SK-N-SH (cell line): Measurements from ENCODE around the gene GBX1. TPM values are rescaled to one million over a fixed set of nuclear protein-coding genes. Genes with fewer than 3 reads are reported as not detected.

Experiments used
- CTCF ChIA-PET: fragments of 300-600, 350-600 bp; formaldehyde crosslinking; extraction: SDS; loops from one replicate; lab custom pipeline; 2021; lab: Yijun Ruan, JAX
- POLR2A ChIA-PET: fragments of 350-600 bp; sonication (Branson Sonifier 250); formaldehyde crosslinking; extraction: SDS; loops from one replicate; lab custom pipeline; 2020; ENCODE audit warnings: antibody characterized with exemption, inconsistent platforms; lab: Yijun Ruan, JAX
- DNase-seq: peaks from one replicate; pipeline ENCODE4 v3.0.0; 2012
- H2AFZ ChIP-seq: fragments of 200-600 bp; sonication (generic); 2 replicates; pipeline ENCODE4 v1.8.1; 2016; ENCODE audit warnings: antibody characterized with exemption, mild to moderate bottlenecking, low read depth
- H3F3A ChIP-seq: fragments of 200-600 bp; sonication (generic); replicated peaks from 2 replicates; pipeline ENCODE3; 2016; ENCODE audit warnings: antibody characterized with exemption, mild to moderate bottlenecking; ENCODE audit not compliant: insufficient read depth
- H3K27ac ChIP-seq, 2 experiments: fragments of 200-500 bp in 1 of 2; fragments of 200-600 bp in 1 of 2; sonication (Bioruptor generic) in 1 of 2; sonication (generic), shearing (Covaris generic) in 1 of 2; 2 replicates each; pipeline versions ENCODE4 v1.5.1 to v1.6.1; 2014 to 2016; ENCODE audit warnings: low read depth in 2 of 2, inconsistent platforms in 1 of 2, low read length in 1 of 2, mild to moderate bottlenecking in 1 of 2, mixed read lengths in 1 of 2
- H3K27me3 ChIP-seq: fragments of 200-600 bp; sonication (generic), shearing (Covaris generic); 2 replicates; pipeline ENCODE4 v1.6.1; 2016; ENCODE audit warnings: mixed run types; ENCODE audit not compliant: insufficient read depth
- H3K36me3 ChIP-seq, 2 experiments: fragments of 200-500 bp in 1 of 2; fragments of 200-600 bp in 1 of 2; sonication (Bioruptor generic) in 1 of 2; sonication (generic) in 1 of 2; replicated peaks in 1 of 2; 2 replicates each; pipeline versions ENCODE3 to v1.5.1; 2014 to 2016; ENCODE audit warnings: low read length in 1 of 2, mild to moderate bottlenecking in 1 of 2; ENCODE audit not compliant: insufficient read depth in 2 of 2, control insufficient read depth in 1 of 2
- H3K4me1 ChIP-seq, 2 experiments: fragments of 200-500 bp in 1 of 2; fragments of 200-600 bp in 1 of 2; sonication (Bioruptor generic) in 1 of 2; sonication (generic), shearing (Covaris generic) in 1 of 2; 2 replicates each; pipeline versions ENCODE4 v1.5.1 to v1.6.1; 2014 to 2016; ENCODE audit warnings: low read depth in 1 of 2, low read length in 1 of 2, mixed run types in 1 of 2; ENCODE audit not compliant: insufficient read depth in 2 of 2, control insufficient read depth in 1 of 2
- H3K4me2 ChIP-seq: fragments of 200-600 bp; sonication (generic), shearing (Covaris generic); 2 replicates; pipeline ENCODE4 v1.6.1; 2017; ENCODE audit warnings: mixed run types
- H3K4me3 ChIP-seq, 2 experiments: fragments of 200-500 bp in 1 of 2; fragments of 200-600 bp in 1 of 2; sonication (Bioruptor generic) in 1 of 2; sonication (generic), shearing (Covaris generic) in 1 of 2; 2 replicates each; pipeline versions ENCODE4 v1.5.1 to v1.8.1; 2014 to 2016; ENCODE audit warnings: low read depth in 2 of 2, inconsistent platforms in 1 of 2, low read length in 1 of 2, mild to moderate bottlenecking in 1 of 2, mixed read lengths in 1 of 2, moderate library complexity in 1 of 2
- H3K79me2 ChIP-seq: fragments of 200-600 bp; sonication (generic); 2 replicates; pipeline ENCODE4 v1.8.1; 2017; ENCODE audit warnings: mild to moderate bottlenecking; ENCODE audit not compliant: insufficient read depth
- H3K9ac ChIP-seq: fragments of 200-600 bp; sonication (generic); 2 replicates; pipeline ENCODE4 v1.6.1; 2017; ENCODE audit warnings: mixed run types
- H3K9me2 ChIP-seq: fragments of 200-600 bp; sonication (generic); 2 replicates; pipeline ENCODE4 v1.6.1; 2017; ENCODE audit warnings: mixed run types
- H3K9me3 ChIP-seq: fragments of 200-600 bp; sonication (generic); 2 replicates; pipeline ENCODE4 v1.6.1; 2017; ENCODE audit warnings: mixed run types, mild to moderate bottlenecking, moderate library complexity
- H4K20me1 ChIP-seq: fragments of 200-600 bp; sonication (generic); 2 replicates; pipeline ENCODE4 v1.6.1; 2017; ENCODE audit warnings: mild to moderate bottlenecking, mixed run types; ENCODE audit not compliant: insufficient read depth
- CHD2 ChIP-seq: fragments of 150-350 bp; IDR thresholded peaks from 2 replicates; pipeline ENCODE4 v1.6.1; 2018; ENCODE audit warnings: low read length; ENCODE audit not compliant: partially characterized antibody
- ELF1 ChIP-seq: IDR thresholded peaks from 2 replicates; pipeline ENCODE4 v1.4.0; 2012
- EP300 ChIP-seq, 2 experiments: IDR thresholded peaks; 2 replicates each; pipeline versions ENCODE4 v1.4.0 to v1.6.1; 2012; ENCODE audit warnings: borderline replicate concordance in 1 of 2, low read depth in 1 of 2, low read length in 1 of 2
- EZH2phosphoT487 ChIP-seq: fragments of 200-600 bp; sonication (generic); IDR thresholded peaks from 2 replicates; pipeline ENCODE4 v1.6.1; 2017; ENCODE audit warnings: low read depth, mixed run types, mild to moderate bottlenecking, antibody characterized with exemption, moderate library complexity, borderline replicate concordance
- FOSL2 ChIP-seq: IDR thresholded peaks from 2 replicates; pipeline ENCODE4 v1.4.0; 2012; ENCODE audit warnings: low read depth, mild to moderate bottlenecking, moderate library complexity, borderline replicate concordance
- FOXJ3 ChIP-seq: sonication (generic); formaldehyde crosslinking; IDR thresholded peaks from 2 replicates; pipeline ENCODE4 v1.5.1; 2020; ENCODE audit warnings: mild to moderate bottlenecking, missing genetic modification reagents
- FOXM1 ChIP-seq: IDR thresholded peaks from 2 replicates; pipeline ENCODE4 v1.4.0; 2012; ENCODE audit warnings: low read depth, mild to moderate bottlenecking
- MEF2A ChIP-seq: IDR thresholded peaks from 2 replicates; pipeline ENCODE4 v1.4.0; 2012; ENCODE audit warnings: low read depth, borderline replicate concordance
- MXI1 ChIP-seq: IDR thresholded peaks from 2 replicates; pipeline ENCODE4 v1.6.1; 2012; ENCODE audit warnings: mild to moderate bottlenecking, low read depth, low read length, improper control_type of control experiment
- NRF1 ChIP-seq: IDR thresholded peaks from 2 replicates; pipeline ENCODE4 v1.6.1; 2012; ENCODE audit warnings: low read depth, mild to moderate bottlenecking, low read length
- RFX5 ChIP-seq: IDR thresholded peaks from 2 replicates; pipeline ENCODE4 v1.6.1; 2012; ENCODE audit warnings: mild to moderate bottlenecking, improper control_type of control experiment, low read length
- SMC3 ChIP-seq: IDR thresholded peaks from 2 replicates; pipeline ENCODE4 v1.6.1; 2012; ENCODE audit warnings: low read depth, low read length, improper control_type of control experiment
- TCF12 ChIP-seq: IDR thresholded peaks from 2 replicates; pipeline ENCODE4 v1.4.0; 2012
- YY1 ChIP-seq: IDR thresholded peaks from 2 replicates; pipeline ENCODE4 v1.4.0; 2012; ENCODE audit warnings: low read depth, mild to moderate bottlenecking
- WGBS: methylation state at CpG from one replicate; pipeline ENCODE4 v1.1.6; 2017; ENCODE audit warnings: low lambda C conversion rate; 5-methylcytosine and 5-hydroxymethylcytosine counted together
- polyA plus RNA-seq, 3 experiments: library from polyadenylated mRNA; depleted of rRNA; stranded (reverse); fragments of >200 nt; gene quantifications; 2 replicates each; pipeline ENCODE4 v1.2.3, GENCODE V29; 2012
- TF ChIP-seq, protein P1 (sequence below): IDR thresholded peaks from 2 replicates; pipeline ENCODE4 v1.4.0; 2012; ENCODE audit warnings: low read depth, borderline replicate concordance
- TF ChIP-seq, protein P2 (sequence below): fragments of 200-600 bp; sonication (generic); IDR thresholded peaks from 2 replicates; pipeline ENCODE4 v1.6.1; 2017; ENCODE audit warnings: antibody characterized with exemption, mild to moderate bottlenecking, moderate library complexity
- TF ChIP-seq, protein P3 (sequence below): fragments of 150-350 bp; IDR thresholded peaks from 2 replicates; pipeline ENCODE4 v1.6.1; 2016; ENCODE audit warnings: mild to moderate bottlenecking, low read depth, low read length
- TF ChIP-seq, protein P4 (sequence below): IDR thresholded peaks from 2 replicates; pipeline ENCODE4 v1.4.0; 2012; ENCODE audit warnings: low read depth, borderline replicate concordance
- TF ChIP-seq, protein P5 (sequence below): IDR thresholded peaks from 2 replicates; pipeline ENCODE4 v1.4.0; 2012; ENCODE audit warnings: low read depth
- TF ChIP-seq, protein P6 (sequence below): IDR thresholded peaks from 2 replicates; pipeline ENCODE4; 2012

The GBX1 gene
- polyA plus RNA-seq, 1 of the 3 experiments (the other 2 are of a cell fraction), result not detected

DNA sequence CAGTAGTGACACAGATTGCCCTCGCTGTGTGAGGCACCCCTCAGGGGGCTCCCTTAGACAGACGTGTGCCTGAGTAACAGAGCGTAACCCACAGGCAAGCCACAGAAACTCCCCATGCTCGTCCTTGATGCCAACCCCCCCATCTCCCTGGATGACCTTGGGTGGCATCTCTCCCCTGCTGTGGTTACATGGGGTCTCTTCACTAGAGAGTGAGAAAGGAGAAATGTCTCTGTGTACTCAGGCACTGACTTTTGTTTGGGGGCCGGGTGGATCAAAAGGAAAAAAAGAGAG, 20.7 kb upstream of the GBX1 start:
- Histone ChIP-seq H2AFZ (no peak overlapping the region), H3K9ac (no peak overlapping the region), H3K4me1 (no peaks in the 10 kb centered on the region), H3K4me3 (no peak overlapping the region), H3K27ac (no peak overlapping the region), H3K79me2 (no peaks in the 10 kb centered on the region), H3F3A (no peaks in the 10 kb centered on the region), H3K4me2 (no peak overlapping the region), H3K36me3 (no peaks in the 10 kb centered on the region), H4K20me1 (no peaks in the 10 kb centered on the region), H3K9me3 (no peaks in the 10 kb centered on the region), H3K9me2 (no peaks in the 10 kb centered on the region), H3K27me3 (peaks cover 52% of the 10 kb centered on the region)
- 49% methylated on average over 5 of the region's 5 CpGs for WGBS
- TF ChIP-seq FOXM1 (no peak), EP300 (IDR thresholded peaks at IDR 0.05; ENCODE audit: borderline replicate concordance in 1 of 2, low read depth in 1 of 2, low read length in 1 of 2) (no peak), TCF12 (no peak), SMC3 (no peak), MXI1 (no peak), ELF1 (no peak)
- DNase-seq, result no peak
- ChIA-PET CTCF (interaction anchor here (0.9 to 1.6 kb wide), 3 partner anchors 25 to 64 kb away, joined by 4 to 6 read pairs (median 5); no protein-coding TSS in a partner anchor), POLR2A (no interaction called here)

DNA sequence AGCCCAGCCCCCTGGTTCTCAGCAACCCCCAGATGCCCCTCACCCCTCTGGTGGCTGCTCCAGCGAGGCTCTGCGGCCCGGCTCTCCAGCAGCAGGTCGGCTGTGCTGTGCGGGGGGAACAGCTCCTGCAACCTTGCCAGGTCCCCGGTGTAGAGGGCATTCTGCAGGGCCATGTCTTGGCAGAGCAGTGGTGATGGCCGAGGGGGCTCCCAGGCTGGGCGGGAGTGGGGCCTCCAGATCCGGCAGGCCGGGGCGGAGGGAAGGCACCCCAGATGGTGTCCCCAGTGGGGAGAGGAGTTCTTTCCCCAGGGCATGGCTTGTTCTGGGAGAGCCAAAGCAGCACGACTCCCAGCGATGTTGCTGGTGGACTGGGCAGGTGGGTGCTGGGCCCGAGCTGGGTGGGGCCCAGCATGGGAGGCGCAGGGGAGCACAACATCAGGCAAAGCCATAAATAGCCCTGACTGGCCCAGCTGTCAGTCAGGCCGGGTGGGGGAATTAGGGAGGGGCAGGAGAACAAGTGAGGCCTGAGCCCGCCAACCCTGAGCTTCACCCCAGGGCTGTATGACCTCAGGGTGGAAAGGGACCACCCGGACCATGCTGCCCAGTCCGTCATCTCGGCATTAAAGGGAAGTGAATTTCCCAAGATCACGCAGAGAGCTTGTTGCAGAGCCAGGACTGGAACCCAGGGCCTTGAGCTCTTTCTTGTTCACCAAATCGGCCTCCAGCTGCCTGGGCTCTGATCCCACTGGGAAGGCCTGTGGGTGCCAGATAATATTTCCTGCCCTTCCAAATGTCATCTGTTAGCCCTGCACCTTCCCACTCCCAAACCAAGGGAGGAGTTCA, 20.1 kb upstream of the GBX1 start:
- Histone ChIP-seq H3K79me2 (no peaks in the 10 kb centered on the region), H4K20me1 (no peaks in the 10 kb centered on the region), H3K4me2 (no peak overlapping the region), H3K4me3 (no peak overlapping the region), H3K4me1 (no peaks in the 10 kb centered on the region), H2AFZ (no peak overlapping the region), H3K9me3 (no peaks in the 10 kb centered on the region), H3K36me3 (no peaks in the 10 kb centered on the region), H3K9ac (no peak overlapping the region), H3K27ac (no peak overlapping the region), H3F3A (no peaks in the 10 kb centered on the region), H3K9me2 (no peaks in the 10 kb centered on the region), H3K27me3 (peaks cover 54% of the 10 kb centered on the region)
- ChIA-PET CTCF (interaction anchor here (0.9 to 1.6 kb wide), 3 partner anchors 26 to 64 kb away, joined by 4 to 6 read pairs (median 5); no protein-coding TSS in a partner anchor), POLR2A (interaction anchor here (0.7 kb wide), 1 partner anchor 21 kb away, joined by 3 read pairs; no protein-coding TSS in a partner anchor)
- WGBS, result 51% methylated on average over 12 of the region's 22 CpGs
- no peak for DNase-seq
- TF ChIP-seq, protein P1, sequence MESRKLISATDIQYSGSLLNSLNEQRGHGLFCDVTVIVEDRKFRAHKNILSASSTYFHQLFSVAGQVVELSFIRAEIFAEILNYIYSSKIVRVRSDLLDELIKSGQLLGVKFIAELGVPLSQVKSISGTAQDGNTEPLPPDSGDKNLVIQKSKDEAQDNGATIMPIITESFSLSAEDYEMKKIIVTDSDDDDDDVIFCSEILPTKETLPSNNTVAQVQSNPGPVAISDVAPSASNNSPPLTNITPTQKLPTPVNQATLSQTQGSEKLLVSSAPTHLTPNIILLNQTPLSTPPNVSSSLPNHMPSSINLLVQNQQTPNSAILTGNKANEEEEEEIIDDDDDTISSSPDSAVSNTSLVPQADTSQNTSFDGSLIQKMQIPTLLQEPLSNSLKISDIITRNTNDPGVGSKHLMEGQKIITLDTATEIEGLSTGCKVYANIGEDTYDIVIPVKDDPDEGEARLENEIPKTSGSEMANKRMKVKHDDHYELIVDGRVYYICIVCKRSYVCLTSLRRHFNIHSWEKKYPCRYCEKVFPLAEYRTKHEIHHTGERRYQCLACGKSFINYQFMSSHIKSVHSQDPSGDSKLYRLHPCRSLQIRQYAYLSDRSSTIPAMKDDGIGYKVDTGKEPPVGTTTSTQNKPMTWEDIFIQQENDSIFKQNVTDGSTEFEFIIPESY, result no peak
- TF ChIP-seq FOSL2 (no peak), FOXJ3 (CRISPR knock-in tag) (no peak), EP300 (IDR thresholded peaks at IDR 0.05; ENCODE audit: borderline replicate concordance in 1 of 2, low read depth in 1 of 2, low read length in 1 of 2) (no peak), NRF1 (no peak), CHD2 (no peak), MEF2A (no peak), YY1 (no peak), RFX5 (no peak), EZH2phosphoT487 (no peak)
- TF ChIP-seq, protein P2, sequence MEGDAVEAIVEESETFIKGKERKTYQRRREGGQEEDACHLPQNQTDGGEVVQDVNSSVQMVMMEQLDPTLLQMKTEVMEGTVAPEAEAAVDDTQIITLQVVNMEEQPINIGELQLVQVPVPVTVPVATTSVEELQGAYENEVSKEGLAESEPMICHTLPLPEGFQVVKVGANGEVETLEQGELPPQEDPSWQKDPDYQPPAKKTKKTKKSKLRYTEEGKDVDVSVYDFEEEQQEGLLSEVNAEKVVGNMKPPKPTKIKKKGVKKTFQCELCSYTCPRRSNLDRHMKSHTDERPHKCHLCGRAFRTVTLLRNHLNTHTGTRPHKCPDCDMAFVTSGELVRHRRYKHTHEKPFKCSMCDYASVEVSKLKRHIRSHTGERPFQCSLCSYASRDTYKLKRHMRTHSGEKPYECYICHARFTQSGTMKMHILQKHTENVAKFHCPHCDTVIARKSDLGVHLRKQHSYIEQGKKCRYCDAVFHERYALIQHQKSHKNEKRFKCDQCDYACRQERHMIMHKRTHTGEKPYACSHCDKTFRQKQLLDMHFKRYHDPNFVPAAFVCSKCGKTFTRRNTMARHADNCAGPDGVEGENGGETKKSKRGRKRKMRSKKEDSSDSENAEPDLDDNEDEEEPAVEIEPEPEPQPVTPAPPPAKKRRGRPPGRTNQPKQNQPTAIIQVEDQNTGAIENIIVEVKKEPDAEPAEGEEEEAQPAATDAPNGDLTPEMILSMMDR, result no peak
- TF ChIP-seq, protein P3, sequence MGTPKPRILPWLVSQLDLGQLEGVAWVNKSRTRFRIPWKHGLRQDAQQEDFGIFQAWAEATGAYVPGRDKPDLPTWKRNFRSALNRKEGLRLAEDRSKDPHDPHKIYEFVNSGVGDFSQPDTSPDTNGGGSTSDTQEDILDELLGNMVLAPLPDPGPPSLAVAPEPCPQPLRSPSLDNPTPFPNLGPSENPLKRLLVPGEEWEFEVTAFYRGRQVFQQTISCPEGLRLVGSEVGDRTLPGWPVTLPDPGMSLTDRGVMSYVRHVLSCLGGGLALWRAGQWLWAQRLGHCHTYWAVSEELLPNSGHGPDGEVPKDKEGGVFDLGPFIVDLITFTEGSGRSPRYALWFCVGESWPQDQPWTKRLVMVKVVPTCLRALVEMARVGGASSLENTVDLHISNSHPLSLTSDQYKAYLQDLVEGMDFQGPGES, result no peak
- TF ChIP-seq, protein P4, sequence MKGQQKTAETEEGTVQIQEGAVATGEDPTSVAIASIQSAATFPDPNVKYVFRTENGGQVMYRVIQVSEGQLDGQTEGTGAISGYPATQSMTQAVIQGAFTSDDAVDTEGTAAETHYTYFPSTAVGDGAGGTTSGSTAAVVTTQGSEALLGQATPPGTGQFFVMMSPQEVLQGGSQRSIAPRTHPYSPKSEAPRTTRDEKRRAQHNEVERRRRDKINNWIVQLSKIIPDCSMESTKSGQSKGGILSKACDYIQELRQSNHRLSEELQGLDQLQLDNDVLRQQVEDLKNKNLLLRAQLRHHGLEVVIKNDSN, result no peak
- TF ChIP-seq, protein P5, sequence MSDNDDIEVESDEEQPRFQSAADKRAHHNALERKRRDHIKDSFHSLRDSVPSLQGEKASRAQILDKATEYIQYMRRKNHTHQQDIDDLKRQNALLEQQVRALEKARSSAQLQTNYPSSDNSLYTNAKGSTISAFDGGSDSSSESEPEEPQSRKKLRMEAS, result no peak
- TF ChIP-seq, protein P6, sequence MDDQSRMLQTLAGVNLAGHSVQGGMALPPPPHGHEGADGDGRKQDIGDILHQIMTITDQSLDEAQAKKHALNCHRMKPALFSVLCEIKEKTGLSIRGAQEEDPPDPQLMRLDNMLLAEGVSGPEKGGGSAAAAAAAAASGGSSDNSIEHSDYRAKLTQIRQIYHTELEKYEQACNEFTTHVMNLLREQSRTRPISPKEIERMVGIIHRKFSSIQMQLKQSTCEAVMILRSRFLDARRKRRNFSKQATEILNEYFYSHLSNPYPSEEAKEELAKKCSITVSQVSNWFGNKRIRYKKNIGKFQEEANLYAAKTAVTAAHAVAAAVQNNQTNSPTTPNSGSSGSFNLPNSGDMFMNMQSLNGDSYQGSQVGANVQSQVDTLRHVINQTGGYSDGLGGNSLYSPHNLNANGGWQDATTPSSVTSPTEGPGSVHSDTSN, result no peak
